SJCRH30 (cell line): ENCODE results near the gene TMEM80. TPM values are rescaled to one million over a fixed set of nuclear protein-coding genes. Genes with fewer than 3 reads are reported as not detected.

Experiments used
- DNase-seq, 2 experiments: peaks; one replicate each; pipeline ENCODE4 v3.0.0-alpha.2; 2015 to 2020
- H3K27ac ChIP-seq: fragments of 250-450 bp; sonication (Bioruptor Pico); 2 replicates; pipeline ENCODE4 v1.5.1; 2020; ENCODE audit warnings: mild to moderate bottlenecking, moderate library complexity
- H3K27me3 ChIP-seq: fragments of 250-450 bp; sonication (Bioruptor Pico); 2 replicates; pipeline ENCODE4 v1.5.1; 2020; ENCODE audit warnings: mild to moderate bottlenecking, moderate library complexity
- H3K36me3 ChIP-seq: fragments of 250-450 bp; sonication (Bioruptor Pico); 2 replicates; pipeline ENCODE4 v1.5.1; 2020; ENCODE audit warnings: mild to moderate bottlenecking, moderate library complexity
- H3K4me1 ChIP-seq: fragments of 250-450 bp; sonication (Bioruptor Pico); 2 replicates; pipeline ENCODE4 v1.5.1; 2020; ENCODE audit warnings: mild to moderate bottlenecking, moderate library complexity
- H3K4me3 ChIP-seq: fragments of 250-450 bp; sonication (Bioruptor Pico); 2 replicates; pipeline ENCODE4 v1.5.1; 2020; ENCODE audit warnings: mild to moderate bottlenecking, moderate library complexity
- H3K9me3 ChIP-seq: fragments of 250-450 bp; sonication (Bioruptor Pico); replicated peaks from 2 replicates; pipeline ENCODE4 v1.5.1; 2020; ENCODE audit warnings: mild to moderate bottlenecking, moderate library complexity
- total RNA-seq: library from RNA; depleted of rRNA; stranded (reverse); fragments of >200 nt; shearing (Covaris generic); gene quantifications from 2 replicates; pipeline ENCODE4 v1.2.3, GENCODE V29; 2014; rRNA removed

Gene TMEM80
- total RNA-seq, 1 experiment from 2014 or later = 17.7 TPM

- peaks cover 6% of the 10 kb centered on the region; the same call in 1 of the 2 replicates for H3K4me1 ChIP-seq
- H3K9me3 ChIP-seq = no peaks in the 10 kb centered on the region
- no peak overlapping the region for H3K4me3 ChIP-seq
- no peaks in the 10 kb centered on the region for H3K27me3 ChIP-seq
- no peak for DNase-seq
- H3K36me3 ChIP-seq = no peaks in the 10 kb centered on the region
- H3K27ac ChIP-seq = no peak overlapping the region
Measured at GRCh38 chr11:749731-750130, 54.1 kb downstream of the TMEM80 start.

Other genes with a start within 250 kb of the TMEM80 start
- 30.9 and 34.4 TPM in 2 replicates for gene PTDSS2, start 245.5 kb upstream of the TMEM80 start, total RNA-seq
- gene RNH1, start 188.6 kb upstream of the TMEM80 start, total RNA-seq = 82.4 and 84.7 TPM in 2 replicates
- gene HRAS, start 160.2 kb upstream of the TMEM80 start, total RNA-seq = 75.7 and 80.1 TPM in 2 replicates
- gene LRRC56, start 158.3 kb upstream of the TMEM80 start, total RNA-seq = 0.08 and 0.20 TPM in 2 replicates
- gene LMNTD2, start 135.1 kb upstream of the TMEM80 start, total RNA-seq = 0.43 and 0.51 TPM in 2 replicates
- 6.9 and 7.4 TPM in 2 replicates for gene RASSF7, start 134.8 kb upstream of the TMEM80 start, total RNA-seq
- gene PHRF1, start 119.3 kb upstream of the TMEM80 start, total RNA-seq = 30.8 and 34.3 TPM in 2 replicates
- 3.6 and 5.8 TPM in 2 replicates for gene IRF7, start 79.9 kb upstream of the TMEM80 start, total RNA-seq
- gene CDHR5, start 70.9 kb upstream of the TMEM80 start, total RNA-seq = not detected in 2 replicates
- not detected in 2 replicates for gene SCT, start 68.6 kb upstream of the TMEM80 start, total RNA-seq
- not detected in 2 replicates for gene DRD4, start 58.5 kb upstream of the TMEM80 start, total RNA-seq
- gene DEAF1, start 594 bp upstream of the TMEM80 start, total RNA-seq = 26.6 and 33.6 TPM in 2 replicates
- 12.7 and 18.5 TPM in 2 replicates for gene EPS8L2, start 10.4 kb downstream of the TMEM80 start, total RNA-seq
- gene TALDO1, start 51.6 kb downstream of the TMEM80 start, total RNA-seq = 107 and 108 TPM in 2 replicates
- gene GATD1, start 81.7 kb downstream of the TMEM80 start, total RNA-seq = 28.9 and 39.9 TPM in 2 replicates
- 1.5 TPM in 2 replicates for gene CEND1, start 94.3 kb downstream of the TMEM80 start, total RNA-seq
- 20.2 and 22.4 TPM in 2 replicates for gene SLC25A22, start 102.5 kb downstream of the TMEM80 start, total RNA-seq
- 18.3 and 21.2 TPM in 2 replicates for gene PIDD1, start 109.4 kb downstream of the TMEM80 start, total RNA-seq
- gene RPLP2, start 114.2 kb downstream of the TMEM80 start, total RNA-seq = 1,150 and 1,247 TPM in 2 replicates
- 16.5 and 19.6 TPM in 2 replicates for gene PNPLA2, start 123.1 kb downstream of the TMEM80 start, total RNA-seq
- gene CRACR2B, start 132.1 kb downstream of the TMEM80 start, total RNA-seq = 1.6 and 1.9 TPM in 2 replicates
- 122 and 133 TPM in 2 replicates for gene CD151, start 137.1 kb downstream of the TMEM80 start, total RNA-seq
- gene POLR2L, start 146.7 kb downstream of the TMEM80 start, total RNA-seq = 292 and 344 TPM in 2 replicates
- 26.0 and 26.9 TPM in 2 replicates for gene TSPAN4, start 147.0 kb downstream of the TMEM80 start, total RNA-seq
- 51.4 and 56.7 TPM in 2 replicates for gene CHID1, start 215.0 kb downstream of the TMEM80 start, total RNA-seq
- 40.6 and 42.6 TPM in 2 replicates for gene AP2A2, start 230.1 kb downstream of the TMEM80 start, total RNA-seq